Smooth muscle cell (in vitro differentiated cells): ENCODE measurements around the gene RND2. TPM values are rescaled to one million over a fixed set of nuclear protein-coding genes. Genes with fewer than 3 reads are reported as not detected.
A peak's percentile ranks its signal among the peaks of the same experiment; 100 is the strongest.
"Not testable (repeated sequence)": the region's sequence is repeated elsewhere in the genome, so short reads cannot be mapped to it uniquely, and the experiment has no call there.

ENCODE experiments used
- DNase-seq: peaks from one replicate; lab custom pipeline; 2025; ENCODE audit not compliant: unreplicated experiment; lab: John Stamatoyannopoulos, UW
- H2AFZ ChIP-seq: fragments of 200-600 bp; sonication (generic); 2 replicates; pipeline ENCODE4 v1.6.0; 2016; ENCODE audit warnings: antibody characterized with exemption, low read depth, mild to moderate bottlenecking
- H3F3A ChIP-seq: fragments of 200-600 bp; sonication (generic); 2 replicates; pipeline ENCODE4 v1.6.0; 2017; ENCODE audit warnings: antibody characterized with exemption, low read depth
- H3K27ac ChIP-seq: fragments of 200-600 bp; sonication (generic); 2 replicates; pipeline ENCODE4 v1.5.1; 2016; ENCODE audit warnings: low read depth, mild to moderate bottlenecking
- H3K27me3 ChIP-seq: fragments of 200-600 bp; sonication (generic); 2 replicates; pipeline ENCODE4 v1.6.1; 2016; ENCODE audit warnings: low read depth, mild to moderate bottlenecking
- H3K36me3 ChIP-seq: fragments of 200-600 bp; sonication (generic); 2 replicates; pipeline ENCODE4 v1.5.1; 2016; ENCODE audit warnings: low read depth
- H3K4me1 ChIP-seq: fragments of 200-600 bp; sonication (generic); 2 replicates; pipeline ENCODE4 v1.5.1; 2016; ENCODE audit warnings: low read depth
- H3K4me2 ChIP-seq: fragments of 200-600 bp; sonication (generic); 2 replicates; pipeline ENCODE4 v1.6.0; 2016; ENCODE audit warnings: mild to moderate bottlenecking
- H3K4me3 ChIP-seq: fragments of 200-600 bp; sonication (generic); 2 replicates; pipeline ENCODE4 v1.5.1; 2016; ENCODE audit warnings: mild to moderate bottlenecking
- H3K79me2 ChIP-seq: fragments of 200-600 bp; sonication (generic); 2 replicates; pipeline ENCODE4 v1.6.0; 2016; ENCODE audit warnings: low read depth, mild to moderate bottlenecking
- H3K9ac ChIP-seq: fragments of 200-600 bp; sonication (generic); 2 replicates; pipeline ENCODE4 v1.6.0; 2016; ENCODE audit warnings: low read depth
- H3K9me3 ChIP-seq: fragments of 200-600 bp; sonication (generic); replicated peaks from 2 replicates; pipeline ENCODE4 v1.5.1; 2016; ENCODE audit warnings: low read depth
- H4K20me1 ChIP-seq: fragments of 200-600 bp; sonication (generic); 2 replicates; pipeline ENCODE4 v1.6.0; 2016; ENCODE audit warnings: low read depth
- WGBS: methylation state at CpG from one replicate; pipeline ENCODE4 v1.1.7; 2016; ENCODE audit warnings: low lambda C conversion rate; 5-methylcytosine and 5-hydroxymethylcytosine counted together
- polyA plus RNA-seq: library from polyadenylated mRNA; unstranded; fragments of >200 nt; fragmentation: Nextera tagmentation; extraction: Ambion mirVana; gene quantifications from 2 replicates; pipeline ENCODE4 v1.2.1, GENCODE V29; 2016
- total RNA-seq: library from RNA; depleted of rRNA; stranded (reverse); fragments of >200 nt; gene quantifications from 2 replicates; pipeline ENCODE4 v1.2.3, GENCODE V29; 2014
- TF ChIP-seq, protein P1 (sequence below): fragments of 200-600 bp; sonication (generic); IDR thresholded peaks from 2 replicates; pipeline ENCODE4 v1.5.1; 2017; ENCODE audit warnings: borderline replicate concordance, mild to moderate bottlenecking, antibody characterized with exemption; ENCODE audit not compliant: insufficient read depth, poor library complexity, severe bottlenecking

RND2 gene, protein sequence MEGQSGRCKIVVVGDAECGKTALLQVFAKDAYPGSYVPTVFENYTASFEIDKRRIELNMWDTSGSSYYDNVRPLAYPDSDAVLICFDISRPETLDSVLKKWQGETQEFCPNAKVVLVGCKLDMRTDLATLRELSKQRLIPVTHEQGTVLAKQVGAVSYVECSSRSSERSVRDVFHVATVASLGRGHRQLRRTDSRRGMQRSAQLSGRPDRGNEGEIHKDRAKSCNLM
- total RNA-seq (0.27 and 0.81 TPM in 2 replicates), polyA plus RNA-seq (1.1 and 1.7 TPM in 2 replicates)

DNA sequence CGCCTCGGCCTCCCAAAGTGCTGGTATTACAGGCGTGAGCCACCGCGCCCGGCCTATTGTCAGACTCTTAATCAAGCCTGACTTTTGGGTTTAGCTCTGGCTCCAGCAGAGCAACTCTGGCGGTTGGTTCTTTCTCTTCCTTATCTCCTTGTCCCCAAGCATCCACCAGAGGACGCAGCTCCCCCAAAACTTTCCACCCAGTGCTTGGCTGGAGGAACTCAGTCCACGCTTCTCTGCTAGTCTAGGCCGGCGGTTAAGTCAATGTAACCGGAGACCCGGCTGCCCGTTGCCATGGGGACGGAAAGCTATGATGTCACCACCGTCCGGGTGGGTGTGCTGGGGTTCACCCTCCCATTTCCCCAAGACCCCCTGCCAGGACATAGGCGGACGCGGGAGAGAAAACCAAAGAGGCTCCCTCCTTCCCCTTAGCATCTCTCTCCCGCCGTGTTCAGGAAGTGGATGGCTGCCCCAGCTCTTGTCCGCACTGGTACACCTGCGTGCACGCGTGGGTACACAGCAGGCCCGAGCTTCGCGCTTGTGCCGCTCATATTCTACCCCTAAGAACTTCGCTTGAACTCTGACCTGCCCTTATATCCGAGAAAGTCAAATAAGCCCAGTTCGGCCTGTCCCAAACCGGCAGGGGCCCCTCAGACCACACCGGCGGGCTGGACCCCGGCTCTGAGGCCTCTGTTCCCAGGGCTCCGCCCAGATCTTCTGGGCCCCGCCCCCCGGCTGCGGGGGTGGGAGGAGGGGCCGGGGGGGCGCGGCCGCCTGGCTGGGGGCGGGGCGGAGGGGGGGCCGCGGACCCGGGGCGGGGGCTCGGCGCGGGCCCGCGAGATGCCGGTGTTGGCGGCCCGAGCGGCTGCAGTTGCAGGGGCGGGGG, at the start of gene RND2:
TSS of gene RND2 (plus strand) at position 825 of the 883 bp plus-strand sequence. CDS start 117 bp downstream, outside the sequence.
- H3F3A ChIP-seq = peaks cover 8% of the 10 kb centered on the region
- peaks cover 21% of the 10 kb centered on the region for H3K79me2 ChIP-seq
- H2AFZ ChIP-seq = peak within 1 kb of the TSS; percentile 92
- H3K4me3 ChIP-seq = peak within 1 kb of the TSS; percentile 67
- H3K4me2 ChIP-seq = peak within 1 kb of the TSS; percentile 98
- WGBS = 1% methylated on average over 44 of the region's 61 CpGs
- H3K9ac ChIP-seq = peak within 1 kb of the TSS; percentile 82
- peaks cover 6% of the 10 kb centered on the region for H3K4me1 ChIP-seq
- peak; percentile 78 for DNase-seq
- H3K27ac ChIP-seq = peak within 1 kb of the TSS; percentile 67
- no peaks in the 10 kb centered on the region for H3K27me3 ChIP-seq
- peaks cover 9% of the 10 kb centered on the region for H4K20me1 ChIP-seq
- no peaks in the 10 kb centered on the region for H3K9me3 ChIP-seq
- TF ChIP-seq, protein P1, sequence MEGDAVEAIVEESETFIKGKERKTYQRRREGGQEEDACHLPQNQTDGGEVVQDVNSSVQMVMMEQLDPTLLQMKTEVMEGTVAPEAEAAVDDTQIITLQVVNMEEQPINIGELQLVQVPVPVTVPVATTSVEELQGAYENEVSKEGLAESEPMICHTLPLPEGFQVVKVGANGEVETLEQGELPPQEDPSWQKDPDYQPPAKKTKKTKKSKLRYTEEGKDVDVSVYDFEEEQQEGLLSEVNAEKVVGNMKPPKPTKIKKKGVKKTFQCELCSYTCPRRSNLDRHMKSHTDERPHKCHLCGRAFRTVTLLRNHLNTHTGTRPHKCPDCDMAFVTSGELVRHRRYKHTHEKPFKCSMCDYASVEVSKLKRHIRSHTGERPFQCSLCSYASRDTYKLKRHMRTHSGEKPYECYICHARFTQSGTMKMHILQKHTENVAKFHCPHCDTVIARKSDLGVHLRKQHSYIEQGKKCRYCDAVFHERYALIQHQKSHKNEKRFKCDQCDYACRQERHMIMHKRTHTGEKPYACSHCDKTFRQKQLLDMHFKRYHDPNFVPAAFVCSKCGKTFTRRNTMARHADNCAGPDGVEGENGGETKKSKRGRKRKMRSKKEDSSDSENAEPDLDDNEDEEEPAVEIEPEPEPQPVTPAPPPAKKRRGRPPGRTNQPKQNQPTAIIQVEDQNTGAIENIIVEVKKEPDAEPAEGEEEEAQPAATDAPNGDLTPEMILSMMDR = peak; percentile 55
- no peaks in the 10 kb centered on the region for H3K36me3 ChIP-seq

DNA sequence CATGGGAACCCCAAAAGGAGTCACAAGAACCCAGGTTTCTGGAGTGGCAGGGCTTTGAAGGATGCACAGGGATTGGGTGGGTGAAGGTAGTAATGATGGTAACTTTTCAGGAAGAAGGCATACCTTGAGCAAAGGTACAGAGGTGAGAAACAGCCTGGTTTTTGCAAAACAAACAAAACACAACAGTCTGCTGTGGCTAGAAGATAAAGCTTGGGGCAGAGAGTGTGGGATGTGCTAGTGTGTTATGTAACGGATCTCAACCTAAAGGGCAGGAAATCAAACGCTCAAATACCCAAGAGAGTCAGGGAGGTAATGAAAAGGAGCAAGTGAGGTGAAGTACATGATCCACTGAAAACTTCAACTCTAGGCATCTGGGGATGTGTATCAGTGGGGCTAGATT, 49.8 kb upstream of the RND2 start:
- H3K9ac ChIP-seq = no peak overlapping the region

DNA sequence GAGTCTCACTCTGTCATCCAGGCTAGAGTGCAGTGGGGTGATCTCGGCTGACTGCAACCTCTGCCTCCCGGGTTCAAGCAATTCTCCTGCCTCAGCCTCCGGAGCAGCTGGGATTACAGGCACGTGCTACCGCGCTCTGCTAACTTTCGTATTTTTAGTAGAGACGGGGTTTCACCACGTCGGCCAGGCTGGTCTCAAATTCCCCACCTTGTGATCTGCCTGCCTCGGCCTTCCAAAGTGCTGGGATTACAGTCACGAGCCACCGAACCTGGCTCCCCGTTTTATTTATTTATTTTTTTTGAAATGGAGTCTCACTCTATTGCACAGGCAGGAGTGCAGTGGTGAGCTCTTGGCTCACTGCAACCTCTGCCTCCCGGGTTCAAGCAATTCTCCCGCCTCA, 49.3 kb upstream of the RND2 start:
- not testable (repeated sequence) for H3K36me3 ChIP-seq, DNase-seq, H3K79me2 ChIP-seq, H3K4me2 ChIP-seq, H3K4me1 ChIP-seq, H3K27me3 ChIP-seq, H3K4me3 ChIP-seq, H3K9me3 ChIP-seq, H3F3A ChIP-seq, H3K9ac ChIP-seq, H3K27ac ChIP-seq, H4K20me1 ChIP-seq, H2AFZ ChIP-seq
- WGBS = 95% methylated on average over 16 of the region's 16 CpGs

More for the DNA sequence above, 49.8 kb upstream of the RND2 start:
- TF ChIP-seq, protein P1 = no peak
- Histone ChIP-seq H4K20me1 (no peaks in the 10 kb centered on the region), H3K4me2 (no peak overlapping the region), H3K36me3 (no peaks in the 10 kb centered on the region), H3K9me3 (no peaks in the 10 kb centered on the region), H3K27me3 (no peaks in the 10 kb centered on the region), H3K4me3 (no peak overlapping the region), H3F3A (no peaks in the 10 kb centered on the region), H2AFZ (no peak overlapping the region), H3K79me2 (no peaks in the 10 kb centered on the region), H3K27ac (no peak overlapping the region), H3K4me1 (peaks cover 7% of the 10 kb centered on the region)
- 93% methylated on average over 2 of the region's 2 CpGs for WGBS
- DNase-seq = no peak

DNA sequence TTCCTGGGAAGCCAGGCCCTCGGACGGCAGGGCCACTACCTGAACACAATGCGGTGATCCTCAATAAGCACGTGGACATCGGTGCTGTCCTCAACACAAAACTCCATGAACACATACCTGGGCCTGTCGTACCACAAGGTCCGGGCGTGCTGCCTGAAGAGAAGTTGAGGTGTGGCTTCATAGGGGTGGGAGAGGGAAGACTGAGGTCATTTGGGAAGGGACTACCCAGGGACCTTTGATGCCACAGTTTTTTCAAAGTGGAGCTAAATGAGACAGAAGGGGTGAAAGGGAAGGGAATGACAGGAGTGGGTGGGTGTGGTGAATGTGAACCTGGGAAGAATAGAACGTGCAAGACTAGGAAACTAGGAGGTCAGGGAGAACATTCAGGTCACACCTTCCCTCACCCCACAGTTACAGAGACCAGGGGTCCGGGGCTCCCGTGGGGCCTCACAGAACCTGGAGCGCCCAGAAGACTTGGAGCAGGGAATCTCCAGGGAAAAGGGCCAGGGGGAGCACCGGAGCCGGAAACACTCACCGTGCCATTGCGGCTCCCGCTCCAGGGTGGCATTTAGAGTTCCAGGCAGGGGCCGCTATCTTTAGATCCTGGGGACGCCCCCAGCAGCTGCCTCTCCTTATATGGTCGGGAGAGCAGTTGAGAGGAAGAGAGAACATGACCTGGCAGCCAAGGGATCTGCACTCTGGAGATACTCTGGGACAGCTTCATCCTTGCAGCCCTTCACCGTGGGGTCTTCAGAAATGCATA, 45.3 kb upstream of the RND2 start, which contains the start of gene PTGES3L:
TSS of gene PTGES3L (minus strand) at position 570 of the 763 bp plus-strand sequence. CDS start at position 543, 27 bp downstream.
- TF ChIP-seq, protein P1 = no peak
- H4K20me1 ChIP-seq = peaks cover 21% of the 10 kb centered on the region
- H2AFZ ChIP-seq = peak within 1 kb of the TSS; percentile 79
- H3K9me3 ChIP-seq = no peaks in the 10 kb centered on the region
- H3K27me3 ChIP-seq = no peaks in the 10 kb centered on the region
- H3K36me3 ChIP-seq = no peaks in the 10 kb centered on the region
- peaks cover 7% of the 10 kb centered on the region for H3K4me1 ChIP-seq
- no peaks in the 10 kb centered on the region for H3F3A ChIP-seq
- H3K9ac ChIP-seq = peak within 1 kb of the TSS; percentile 90
- peak; percentile 36 for DNase-seq
- peak within 1 kb of the TSS; percentile 81 for H3K27ac ChIP-seq
- H3K4me3 ChIP-seq = peak within 1 kb of the TSS; percentile 93
- peak within 1 kb of the TSS; percentile 99 for H3K4me2 ChIP-seq
- peaks cover 34% of the 10 kb centered on the region for H3K79me2 ChIP-seq
- 35% methylated on average over 21 of the region's 21 CpGs for whole genome bisulfite sequencing
